Mucosa of stomach (tissue), 1 donor: Measurements from ENCODE around the gene GALNT6.
A peak's percentile ranks its signal among the peaks of the same experiment; 100 is the strongest.
"Not testable (repeated sequence)": the region's sequence is repeated elsewhere in the genome, so short reads cannot be mapped to it uniquely, and the experiment has no call there.

ENCODE experiments used
- H3K27me3 ChIP-seq: one replicate; pipeline ENCODE4 v1.7.0; 2013; ENCODE audit warnings: mild to moderate bottlenecking, low read length; ENCODE audit not compliant: control insufficient read depth, insufficient read depth
- H3K36me3 ChIP-seq: one replicate; pipeline ENCODE4 v1.7.0; 2013; ENCODE audit warnings: low read length; ENCODE audit not compliant: control insufficient read depth, insufficient read depth
- H3K4me1 ChIP-seq: one replicate; pipeline ENCODE4 v1.7.0; 2013; ENCODE audit warnings: mild to moderate bottlenecking, low read length; ENCODE audit not compliant: control insufficient read depth, insufficient read depth
- H3K4me3 ChIP-seq: one replicate; pipeline ENCODE4 v1.7.0; 2013; ENCODE audit warnings: low read length
- H3K9ac ChIP-seq: one replicate; pipeline ENCODE4 v1.7.0; 2013; ENCODE audit warnings: mild to moderate bottlenecking, low read length, moderate library complexity
- H3K9me3 ChIP-seq: one replicate; pipeline ENCODE4 v1.7.0; 2013; ENCODE audit warnings: mild to moderate bottlenecking, low read length, moderate library complexity; ENCODE audit not compliant: control insufficient read depth
- donor health status: Pancreatic carcinoma.

The GALNT6 gene

GRCh38 chr12:51341251-51342007, 49.8 kb downstream of the GALNT6 start:
- Histone ChIP-seq H3K4me1 (no peaks in the 10 kb centered on the region), H3K36me3 (no peaks in the 10 kb centered on the region), H3K4me3 (no peak overlapping the region), H3K9ac (peak overlapping the region; percentile 66), H3K27me3 (no peaks in the 10 kb centered on the region), H3K9me3 (no peaks in the 10 kb centered on the region)

GRCh38 chr12:51339750-51340149, 51.5 kb downstream of the GALNT6 start:
- Histone ChIP-seq H3K9ac (no peak overlapping the region), H3K4me1 (no peaks in the 10 kb centered on the region), H3K36me3 (no peaks in the 10 kb centered on the region), H3K9me3 (no peaks in the 10 kb centered on the region), H3K4me3 (no peak overlapping the region), H3K27me3 (no peaks in the 10 kb centered on the region)

GRCh38 chr12:51337336-51337735, 53.9 kb downstream of the GALNT6 start:
- not testable (repeated sequence) for H3K9me3 ChIP-seq, H3K36me3 ChIP-seq, H3K4me1 ChIP-seq, H3K4me3 ChIP-seq, H3K9ac ChIP-seq, H3K27me3 ChIP-seq

- Histone ChIP-seq H3K9me3 (no peaks in the 10 kb centered on the region), H3K4me1 (no peaks in the 10 kb centered on the region), H3K36me3 (no peaks in the 10 kb centered on the region), H3K27me3 (no peaks in the 10 kb centered on the region), H3K4me3 (no peak overlapping the region), H3K9ac (no peak overlapping the region)
Measured at GRCh38 chr12:51335931-51336330, 55.3 kb downstream of the GALNT6 start.

- H3K27me3 ChIP-seq, result no peaks in the 10 kb centered on the region
- no peaks in the 10 kb centered on the region for H3K4me1 ChIP-seq
- no peak overlapping the region for H3K9ac ChIP-seq
- H3K9me3 ChIP-seq, result no peaks in the 10 kb centered on the region
- H3K4me3 ChIP-seq, result no peak overlapping the region
- no peaks in the 10 kb centered on the region for H3K36me3 ChIP-seq
Measured at GRCh38 chr12:51334764-51335163, 56.4 kb downstream of the GALNT6 start.

GRCh38 chr12:51333536-51333935, 57.7 kb downstream of the GALNT6 start:
- Histone ChIP-seq H3K36me3 (no peaks in the 10 kb centered on the region), H3K9me3 (no peaks in the 10 kb centered on the region)

GRCh38 chr12:51330186-51330585, 61.0 kb downstream of the GALNT6 start:
- peaks cover 7% of the 10 kb centered on the region for H3K4me1 ChIP-seq
- H3K9me3 ChIP-seq, result no peaks in the 10 kb centered on the region
- H3K36me3 ChIP-seq, result no peaks in the 10 kb centered on the region
- H3K9ac ChIP-seq, result no peak overlapping the region
- H3K27me3 ChIP-seq, result no peaks in the 10 kb centered on the region
- H3K4me3 ChIP-seq, result no peak overlapping the region

More at GRCh38 chr12:51333536-51333935, 57.7 kb downstream of the GALNT6 start:
- Histone ChIP-seq H3K4me1 (no peaks in the 10 kb centered on the region), H3K9ac (no peak overlapping the region), H3K4me3 (no peak overlapping the region), H3K27me3 (no peaks in the 10 kb centered on the region)

- H3K4me3 ChIP-seq, result no peak overlapping the region
- H3K9ac ChIP-seq, result no peak overlapping the region
- H3K9me3 ChIP-seq, result no peaks in the 10 kb centered on the region
- H3K4me1 ChIP-seq, result peaks cover 9% of the 10 kb centered on the region
- no peaks in the 10 kb centered on the region for H3K27me3 ChIP-seq
- H3K36me3 ChIP-seq, result no peaks in the 10 kb centered on the region
Measured at GRCh38 chr12:51329742-51330141, 61.5 kb downstream of the GALNT6 start.

GRCh38 chr12:51328587-51328986, 62.6 kb downstream of the GALNT6 start:
- H3K9me3 ChIP-seq, result no peaks in the 10 kb centered on the region
- H3K36me3 ChIP-seq, result no peaks in the 10 kb centered on the region
- peaks cover 9% of the 10 kb centered on the region for H3K4me1 ChIP-seq

GRCh38 chr12:51326698-51327439, 64.3 kb downstream of the GALNT6 start:
- H3K9ac ChIP-seq, result no peak overlapping the region
- H3K9me3 ChIP-seq, result no peaks in the 10 kb centered on the region
- H3K27me3 ChIP-seq, result no peaks in the 10 kb centered on the region
- H3K4me1 ChIP-seq, result peaks cover 9% of the 10 kb centered on the region
- H3K36me3 ChIP-seq, result no peaks in the 10 kb centered on the region
- H3K4me3 ChIP-seq, result no peak overlapping the region

More at GRCh38 chr12:51328587-51328986, 62.6 kb downstream of the GALNT6 start:
- Histone ChIP-seq H3K4me3 (no peak overlapping the region), H3K27me3 (no peaks in the 10 kb centered on the region), H3K9ac (no peak overlapping the region)

- Histone ChIP-seq H3K9ac (no peak overlapping the region), H3K9me3 (no peaks in the 10 kb centered on the region), H3K27me3 (no peaks in the 10 kb centered on the region), H3K36me3 (no peaks in the 10 kb centered on the region), H3K4me1 (peaks cover 19% of the 10 kb centered on the region), H3K4me3 (no peak overlapping the region)
Measured at GRCh38 chr12:51324953-51325352, 66.3 kb downstream of the GALNT6 start.
